Measurements from ENCODE around the gene ADAMTS15. TPM values are rescaled to one million over a fixed set of nuclear protein-coding genes. Genes with fewer than 3 reads are reported as not detected.

ADAMTS15 gene
- total RNA-seq, 1 donor from 2014 or later, result 35.1 TPM

GRCh38 chr11:130480711-130481140 is 32.3 kb downstream of the ADAMTS15 start:
- DNase-seq, result no peak

- DNase-seq, result no peak
Observed at GRCh38 chr11:130483124-130483523, 34.7 kb downstream of the ADAMTS15 start.

- DNase-seq, result no peak
Observed at GRCh38 chr11:130485983-130486382, 37.5 kb downstream of the ADAMTS15 start.

- DNase-seq, result no peak
Observed at GRCh38 chr11:130486391-130486836, 38.0 kb downstream of the ADAMTS15 start.

GRCh38 chr11:130486987-130487923 is 38.8 kb downstream of the ADAMTS15 start:
- no peak for DNase-seq

GRCh38 chr11:130487924-130488815 is 39.7 kb downstream of the ADAMTS15 start:
- DNase-seq, result no peak

GRCh38 chr11:130488848-130489584 is 40.6 kb downstream of the ADAMTS15 start:
- DNase-seq, result no peak

- no peak for DNase-seq
Observed at GRCh38 chr11:130489716-130490115, 41.3 kb downstream of the ADAMTS15 start.

GRCh38 chr11:130490682-130491449 is 42.4 kb downstream of the ADAMTS15 start:
- DNase-seq, result no peak

GRCh38 chr11:130498181-130498580 is 49.7 kb downstream of the ADAMTS15 start:
- no peak for DNase-seq

GRCh38 chr11:130499828-130500227 is 51.4 kb downstream of the ADAMTS15 start:
- DNase-seq, result no peak

GRCh38 chr11:130504317-130504716 is 55.9 kb downstream of the ADAMTS15 start:
- DNase-seq, result no peak

GRCh38 chr11:130508913-130509312 is 60.5 kb downstream of the ADAMTS15 start:
- DNase-seq, result no peak

- no peak for DNase-seq
Observed at GRCh38 chr11:130509942-130510341, 61.5 kb downstream of the ADAMTS15 start.

GRCh38 chr11:130510407-130511006 is 62.1 kb downstream of the ADAMTS15 start:
- peak; percentile 56 for DNase-seq

- no peak for DNase-seq
Observed at GRCh38 chr11:130511765-130512164, 63.3 kb downstream of the ADAMTS15 start.

GRCh38 chr11:130512662-130513061 is 64.2 kb downstream of the ADAMTS15 start:
- DNase-seq, result no peak

GRCh38 chr11:130513132-130513531 is 64.7 kb downstream of the ADAMTS15 start:
- peak; percentile 11 for DNase-seq

- no peak for DNase-seq
Observed at GRCh38 chr11:130514316-130514715, 65.9 kb downstream of the ADAMTS15 start.

- DNase-seq, result no peak
Observed at GRCh38 chr11:130514851-130515250, 66.4 kb downstream of the ADAMTS15 start.

All from tongue (tissue), 2 donors.